Loucy (cell line): ENCODE measurements around the gene CELSR1.

Source experiments
- H2AFZ ChIP-seq: fragments of 200-600 bp; sonication (generic); 2 replicates; pipeline ENCODE4 v1.6.0; 2016; ENCODE audit warnings: antibody characterized with exemption, mild to moderate bottlenecking, low read length, moderate library complexity
- H3F3A ChIP-seq: fragments of 200-600 bp; 2 replicates; pipeline ENCODE4 v1.6.0; 2016; ENCODE audit warnings: antibody characterized with exemption, low read depth, mild to moderate bottlenecking
- H3K27me3 ChIP-seq: fragments of 200-600 bp; sonication (generic); 2 replicates; pipeline ENCODE4 v1.6.1; 2014; ENCODE audit warnings: low read length, mild to moderate bottlenecking; ENCODE audit not compliant: insufficient read depth, poor library complexity, severe bottlenecking
- H3K36me3 ChIP-seq: fragments of 200-600 bp; sonication (generic); 2 replicates; pipeline ENCODE4 v1.6.1; 2016; ENCODE audit warnings: low read length; ENCODE audit not compliant: insufficient read depth
- H3K4me1 ChIP-seq: fragments of 200-600 bp; sonication (generic); 2 replicates; pipeline ENCODE4 v1.5.1; 2014; ENCODE audit warnings: low read length, mild to moderate bottlenecking; ENCODE audit not compliant: insufficient read depth, poor library complexity, severe bottlenecking
- H3K4me2 ChIP-seq: fragments of 200-600 bp; sonication (generic); 2 replicates; pipeline ENCODE4 v1.6.0; 2014; ENCODE audit warnings: antibody characterized with exemption, low read length, low read depth, mild to moderate bottlenecking; ENCODE audit not compliant: poor library complexity, severe bottlenecking
- H3K4me3 ChIP-seq: fragments of 200-600 bp; sonication (generic); 2 replicates; pipeline ENCODE4 v1.5.1; 2014; ENCODE audit warnings: low read length, mild to moderate bottlenecking, mixed read lengths; ENCODE audit not compliant: poor library complexity, severe bottlenecking
- H3K79me2 ChIP-seq: fragments of 200-600 bp; sonication (generic); 2 replicates; pipeline ENCODE4 v1.6.1; 2014; ENCODE audit warnings: low read length; ENCODE audit not compliant: insufficient read depth
- H3K9ac ChIP-seq: fragments of 200-600 bp; sonication (generic); 2 replicates; pipeline ENCODE4 v1.6.0; 2014; ENCODE audit warnings: mild to moderate bottlenecking, low read depth, low read length, moderate library complexity; ENCODE audit not compliant: poor library complexity, severe bottlenecking
- H3K9me2 ChIP-seq: fragments of 200-600 bp; sonication (generic); replicated peaks from 2 replicates; pipeline ENCODE4 v1.6.1; 2016; ENCODE audit warnings: low read depth, low read length, mixed read lengths
- H3K9me3 ChIP-seq: fragments of 200-600 bp; sonication (generic); 2 replicates; pipeline ENCODE4 v1.6.1; 2014; ENCODE audit warnings: mild to moderate bottlenecking, antibody characterized with exemption, low read length, low read depth; ENCODE audit not compliant: insufficient read depth
- H4K20me1 ChIP-seq: fragments of 200-600 bp; sonication (generic); 2 replicates; pipeline ENCODE4 v1.6.0; 2014; ENCODE audit warnings: antibody characterized with exemption, low read length, mild to moderate bottlenecking; ENCODE audit not compliant: insufficient read depth, poor library complexity, severe bottlenecking
- EZH2phosphoT487 ChIP-seq: fragments of 200-600 bp; IDR thresholded peaks from 2 replicates; pipeline ENCODE4 v1.6.1; 2018; ENCODE audit warnings: antibody characterized with exemption, mild to moderate bottlenecking, moderate library complexity, borderline replicate concordance
- TF ChIP-seq, protein P1 (sequence below): fragments of 200-600 bp; sonication (generic); conservative IDR thresholded peaks from 2 replicates; pipeline ENCODE4 v1.5.1; 2014; ENCODE audit warnings: mild to moderate bottlenecking, antibody characterized with exemption, low read length

Gene CELSR1

DNA sequence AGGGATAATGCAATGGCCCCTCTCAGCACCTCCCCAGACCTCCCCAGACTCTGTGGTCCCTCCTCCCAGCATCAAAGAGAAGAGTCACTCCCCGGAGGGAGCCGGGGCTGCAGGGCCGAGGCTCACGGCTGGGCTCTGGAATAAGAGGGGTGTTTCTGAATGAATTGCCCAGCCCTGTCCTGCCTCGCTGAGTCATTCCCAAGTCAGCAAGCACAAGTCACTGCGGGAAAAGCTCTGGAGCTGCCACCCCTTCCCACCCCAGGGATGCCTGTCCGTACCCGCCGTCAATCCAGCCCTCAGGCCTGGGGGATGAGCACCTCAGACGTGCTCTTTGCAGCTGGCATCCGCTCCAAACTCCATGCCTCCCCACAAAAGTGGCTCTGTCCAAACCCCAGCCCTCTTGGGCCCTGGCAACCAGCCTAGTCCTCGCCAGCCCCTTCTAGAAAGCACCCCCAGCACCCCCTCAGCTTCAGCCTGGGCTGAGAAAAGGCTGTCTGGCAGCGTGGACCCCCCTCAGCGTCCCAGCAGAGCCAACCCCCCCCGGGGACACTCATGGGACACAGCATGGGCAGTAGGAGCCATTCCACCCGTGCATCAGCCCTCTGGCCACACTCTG, 22.7 kb downstream of the CELSR1 start:
- Histone ChIP-seq H4K20me1 (no peaks in the 10 kb centered on the region), H3K9me2 (no peaks in the 10 kb centered on the region), H3K79me2 (no peaks in the 10 kb centered on the region), H2AFZ (no peak overlapping the region), H3K4me2 (no peak overlapping the region), H3K9me3 (no peaks in the 10 kb centered on the region), H3K27me3 (no peaks in the 10 kb centered on the region), H3K4me3 (no peak overlapping the region), H3K36me3 (no peaks in the 10 kb centered on the region), H3F3A (no peaks in the 10 kb centered on the region), H3K4me1 (no peaks in the 10 kb centered on the region), H3K9ac (no peak overlapping the region)
- TF ChIP-seq, protein P1, sequence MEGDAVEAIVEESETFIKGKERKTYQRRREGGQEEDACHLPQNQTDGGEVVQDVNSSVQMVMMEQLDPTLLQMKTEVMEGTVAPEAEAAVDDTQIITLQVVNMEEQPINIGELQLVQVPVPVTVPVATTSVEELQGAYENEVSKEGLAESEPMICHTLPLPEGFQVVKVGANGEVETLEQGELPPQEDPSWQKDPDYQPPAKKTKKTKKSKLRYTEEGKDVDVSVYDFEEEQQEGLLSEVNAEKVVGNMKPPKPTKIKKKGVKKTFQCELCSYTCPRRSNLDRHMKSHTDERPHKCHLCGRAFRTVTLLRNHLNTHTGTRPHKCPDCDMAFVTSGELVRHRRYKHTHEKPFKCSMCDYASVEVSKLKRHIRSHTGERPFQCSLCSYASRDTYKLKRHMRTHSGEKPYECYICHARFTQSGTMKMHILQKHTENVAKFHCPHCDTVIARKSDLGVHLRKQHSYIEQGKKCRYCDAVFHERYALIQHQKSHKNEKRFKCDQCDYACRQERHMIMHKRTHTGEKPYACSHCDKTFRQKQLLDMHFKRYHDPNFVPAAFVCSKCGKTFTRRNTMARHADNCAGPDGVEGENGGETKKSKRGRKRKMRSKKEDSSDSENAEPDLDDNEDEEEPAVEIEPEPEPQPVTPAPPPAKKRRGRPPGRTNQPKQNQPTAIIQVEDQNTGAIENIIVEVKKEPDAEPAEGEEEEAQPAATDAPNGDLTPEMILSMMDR = no peak
- TF ChIP-seq EZH2phosphoT487 = no peak

DNA sequence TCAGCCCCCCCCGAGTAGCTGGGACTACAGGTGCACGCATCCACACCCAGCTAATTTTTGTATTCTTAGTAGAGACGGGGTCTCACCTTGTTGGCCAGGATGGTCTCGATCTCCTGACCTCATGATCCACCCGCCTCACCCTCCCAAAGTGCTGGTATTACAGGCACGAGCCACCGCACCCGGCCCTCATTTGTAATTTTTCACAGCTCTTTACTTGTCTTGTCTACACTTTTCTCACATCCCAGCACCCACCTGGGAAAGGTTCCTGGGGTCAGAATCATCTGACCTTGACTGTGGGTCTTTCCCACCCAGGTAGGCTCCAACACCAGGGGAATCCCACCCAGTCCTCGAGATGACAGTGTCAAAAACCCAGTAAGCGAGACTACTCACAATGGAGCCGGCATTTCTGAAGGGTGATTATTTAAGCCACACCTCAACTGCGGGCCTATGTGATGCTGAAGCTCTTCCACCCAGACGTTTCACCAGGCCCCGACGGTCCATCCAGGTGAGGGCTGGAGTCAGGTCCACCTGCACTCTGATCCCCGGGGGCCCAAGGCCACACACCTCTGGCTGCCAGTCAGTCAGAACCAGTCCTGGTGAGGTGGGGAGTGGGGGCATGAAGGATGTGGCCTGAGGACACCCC, 23.4 kb downstream of the CELSR1 start:
- no peak overlapping the region for H2AFZ ChIP-seq
- H3K9me3 ChIP-seq = no peaks in the 10 kb centered on the region
- H4K20me1 ChIP-seq = no peaks in the 10 kb centered on the region
- no peaks in the 10 kb centered on the region for H3K27me3 ChIP-seq
- H3F3A ChIP-seq = no peaks in the 10 kb centered on the region
- H3K36me3 ChIP-seq = no peaks in the 10 kb centered on the region
- H3K9me2 ChIP-seq = no peaks in the 10 kb centered on the region
- H3K9ac ChIP-seq = no peak overlapping the region
- no peak overlapping the region for H3K4me2 ChIP-seq
- no peak for TF ChIP-seq EZH2phosphoT487
- TF ChIP-seq, protein P1 = no peak
- H3K79me2 ChIP-seq = no peaks in the 10 kb centered on the region
- H3K4me1 ChIP-seq = no peaks in the 10 kb centered on the region
- no peak overlapping the region for H3K4me3 ChIP-seq

DNA sequence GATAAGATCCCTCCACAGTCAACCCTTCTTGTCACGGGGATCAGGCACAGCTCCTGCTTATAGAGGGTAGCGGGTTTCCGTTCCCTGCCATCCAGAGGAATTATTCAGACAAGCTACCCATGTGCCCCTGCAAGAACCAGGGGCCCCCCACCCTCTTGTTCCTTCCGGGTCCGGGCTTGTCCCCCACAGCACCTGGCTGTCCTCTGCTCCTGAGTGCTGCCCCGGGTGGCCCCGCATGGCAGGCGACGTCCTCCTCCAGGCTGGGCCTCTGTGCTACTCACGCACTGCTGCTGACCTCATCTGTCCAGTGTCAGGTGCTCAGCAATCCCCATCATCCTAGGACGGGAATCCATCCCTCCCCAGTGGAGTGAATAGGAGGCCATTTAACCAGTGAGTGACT, 24.7 kb downstream of the CELSR1 start:
- H3F3A ChIP-seq = no peaks in the 10 kb centered on the region
- no peaks in the 10 kb centered on the region for H3K36me3 ChIP-seq
- H3K9me3 ChIP-seq = no peaks in the 10 kb centered on the region
- H4K20me1 ChIP-seq = no peaks in the 10 kb centered on the region
- no peak for TF ChIP-seq EZH2phosphoT487
- TF ChIP-seq, protein P1 = no peak
- no peak overlapping the region for H2AFZ ChIP-seq
- no peaks in the 10 kb centered on the region for H3K79me2 ChIP-seq
- no peaks in the 10 kb centered on the region for H3K27me3 ChIP-seq
- no peaks in the 10 kb centered on the region for H3K9me2 ChIP-seq
- no peak overlapping the region for H3K9ac ChIP-seq
- no peak overlapping the region for H3K4me3 ChIP-seq
- no peak overlapping the region for H3K4me2 ChIP-seq
- no peaks in the 10 kb centered on the region for H3K4me1 ChIP-seq
